GM23338 (cell line): ENCODE measurements around the gene SELENOO.

Experiments
- CREB1 ChIP-seq: fragments of 250-450 bp; sonication (Bioruptor Pico); IDR thresholded peaks from 2 replicates; pipeline ENCODE4 v1.5.0; 2020; ENCODE audit warnings: low read depth, mild to moderate bottlenecking, moderate library complexity
- CTCF ChIP-seq, 2 experiments: fragments of 200-600 bp in 1 of 2; sonication (generic) in 1 of 2; conservative IDR thresholded peaks; 2 replicates each; pipeline versions ENCODE4 v1.5.1 to v1.6.1; 2016 to 2017; ENCODE audit warnings: antibody characterized with exemption in 2 of 2, low read depth in 2 of 2, mild to moderate bottlenecking in 2 of 2, moderate library complexity in 1 of 2
- ETS1 ChIP-seq: IDR thresholded peaks from 2 replicates; pipeline ENCODE4 v1.6.1; 2016; ENCODE audit warnings: antibody characterized with exemption
- EZH2 ChIP-seq: fragments of 200-600 bp; sonication (generic); IDR thresholded peaks from one replicate; pipeline ENCODE4 v1.8.0; 2017; ENCODE audit warnings: antibody characterized with exemption, mild to moderate bottlenecking, low read depth; ENCODE audit not compliant: unreplicated experiment
- EZH2phosphoT487 ChIP-seq: fragments of 200-600 bp; sonication (generic); IDR thresholded peaks from one replicate; pipeline ENCODE4 v1.8.1; 2018; ENCODE audit warnings: antibody characterized with exemption; ENCODE audit not compliant: unreplicated experiment
- JUNB ChIP-seq: IDR thresholded peaks from one replicate; pipeline ENCODE4 v1.6.1; 2016; ENCODE audit warnings: antibody characterized with exemption; ENCODE audit not compliant: unreplicated experiment
- NANOG ChIP-seq: IDR thresholded peaks from 2 replicates; pipeline ENCODE4 v1.6.1; 2016; ENCODE audit warnings: antibody characterized with exemption, borderline replicate concordance
- POLR2AphosphoS5 ChIP-seq: IDR thresholded peaks from 2 replicates; pipeline ENCODE4 v1.6.1; 2016; ENCODE audit warnings: antibody characterized with exemption, low read depth
- REST ChIP-seq: IDR thresholded peaks from one replicate; pipeline ENCODE4 v1.6.1; 2018; ENCODE audit warnings: antibody characterized with exemption; ENCODE audit not compliant: unreplicated experiment
- STAT1 ChIP-seq: IDR thresholded peaks from one replicate; pipeline ENCODE4 v1.6.1; 2016; ENCODE audit warnings: antibody characterized with exemption; ENCODE audit not compliant: unreplicated experiment
- ZNF114 ChIP-seq: fragments of 250-450 bp; sonication (Bioruptor Pico); IDR thresholded peaks from 2 replicates; pipeline ENCODE4 v1.5.0; 2020; ENCODE audit warnings: mild to moderate bottlenecking, moderate library complexity
- ZNF331 ChIP-seq: fragments of 250-450 bp; sonication (Bioruptor Pico); IDR thresholded peaks from 2 replicates; pipeline ENCODE4 v1.5.0; 2020; ENCODE audit warnings: low read depth, mild to moderate bottlenecking, moderate library complexity
- ZNF462 ChIP-seq: fragments of 250-450 bp; sonication (Bioruptor Pico); IDR thresholded peaks from 2 replicates; pipeline ENCODE4 v1.5.0; 2020; ENCODE audit warnings: mild to moderate bottlenecking, moderate library complexity

- TF ChIP-seq CTCF (conservative IDR thresholded peaks at IDR 0.05; ENCODE audit: low read depth in 2 of 2): no peak
- no peak for TF ChIP-seq POLR2AphosphoS5
- TF ChIP-seq ETS1: no peak
- TF ChIP-seq EZH2: no peak
- TF ChIP-seq CREB1 (CRISPR knock-in tag): no peak
- no peak for TF ChIP-seq EZH2phosphoT487
- no peak for TF ChIP-seq ZNF331 (CRISPR knock-in tag)
- no peak for TF ChIP-seq NANOG
- TF ChIP-seq JUNB: no peak
- no peak for TF ChIP-seq REST
- TF ChIP-seq ZNF114: no peak
- TF ChIP-seq STAT1: no peak
- TF ChIP-seq ZNF462 (CRISPR knock-in tag): no peak
Observed at GRCh38 chr22:50171965-50172421, 28.8 kb upstream of the SELENOO start.
